ENCODE results near the gene KDM5A. TPM values are rescaled to one million over a fixed set of nuclear protein-coding genes. Genes with fewer than 3 reads are reported as not detected.
"Not testable (repeated sequence)": the region's sequence is repeated elsewhere in the genome, so short reads cannot be mapped to it uniquely, and the experiment has no call there.

KDM5A gene
- total and polyA plus RNA-seq, 5 donors = 6.4 to 36.8 (median 34.1) TPM

DNA sequence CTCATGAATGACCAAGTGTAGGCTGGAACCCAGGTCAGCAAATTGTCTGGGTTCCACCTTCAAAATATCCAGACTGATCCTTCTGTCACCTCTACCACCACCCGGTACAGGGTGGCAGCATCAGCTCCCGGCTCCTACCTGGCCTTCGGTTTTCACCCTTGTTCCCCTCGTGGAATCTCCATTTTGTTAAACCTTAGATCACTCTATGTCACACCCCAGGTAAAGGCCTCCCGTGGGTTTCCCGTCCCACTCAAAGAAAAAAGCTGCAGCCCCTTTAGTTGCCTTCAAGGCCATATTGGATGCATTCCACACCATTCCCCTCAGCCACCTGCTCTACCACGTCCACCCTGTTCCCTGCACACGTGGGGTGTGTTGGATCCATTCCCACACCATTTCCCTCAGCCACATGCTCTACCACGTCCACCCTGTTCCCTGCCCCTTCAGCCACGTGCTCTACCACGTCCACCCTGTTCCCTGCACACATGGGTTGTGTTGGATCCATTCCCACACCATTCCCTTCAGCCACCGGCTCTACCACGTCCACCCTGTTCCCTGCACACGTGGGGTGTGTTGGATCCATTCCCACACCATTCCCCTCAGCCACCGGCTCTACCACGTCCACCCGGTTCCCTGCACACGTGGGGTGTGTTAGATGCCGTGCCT is 150.3 kb downstream of the KDM5A start:
- intact Hi-C loops (cut with DNase I) = no loop called here
- H3K4me1 ChIP-seq (ENCODE audit: control insufficient read depth, insufficient read depth, low read length) = no peaks in the 10 kb centered on the region
- no peak overlapping the region for H3K4me3 ChIP-seq (ENCODE audit: low read length)
- no peak for DNase-seq
- no peak for ATAC-seq
- no peak overlapping the region for H3K27ac ChIP-seq (ENCODE audit: low read length)
- no peaks in the 10 kb centered on the region for H3K9me3 ChIP-seq (ENCODE audit: control insufficient read depth, low read length)
- WGBS = 69% methylated on average over 19 of the region's 19 CpGs
- no peaks in the 10 kb centered on the region for H3K27me3 ChIP-seq (ENCODE audit: control insufficient read depth, insufficient read depth)

DNA sequence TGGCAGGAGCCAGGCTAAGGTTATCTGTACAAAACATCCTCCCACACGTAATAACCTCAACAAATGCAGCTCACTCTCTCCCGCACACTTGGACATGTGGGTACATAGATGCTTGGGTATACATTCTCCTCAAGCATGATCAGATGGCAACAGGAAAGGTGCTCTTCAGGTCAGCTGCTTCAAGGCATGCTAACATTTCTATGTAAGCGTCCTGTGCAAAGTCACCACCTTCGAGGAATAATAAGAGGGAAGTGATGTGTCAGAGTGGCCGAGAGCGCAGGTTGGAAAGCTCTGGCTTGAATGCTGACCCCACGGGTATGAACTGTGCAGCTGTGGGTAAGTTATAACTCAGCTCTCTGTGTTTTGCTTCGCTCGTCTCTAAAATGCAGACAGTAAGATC is 151.0 kb downstream of the KDM5A start:
- ATAC-seq = no peak
- intact Hi-C loops (cut with DNase I) = no loop called here
- H3K4me3 ChIP-seq (ENCODE audit: low read length) = no peak overlapping the region
- no peaks in the 10 kb centered on the region for H3K27me3 ChIP-seq (ENCODE audit: control insufficient read depth, insufficient read depth)
- H3K27ac ChIP-seq (ENCODE audit: low read length) = no peak overlapping the region
- no peaks in the 10 kb centered on the region for H3K4me1 ChIP-seq (ENCODE audit: control insufficient read depth, insufficient read depth, low read length)
- no peak for DNase-seq
- 87% methylated on average over 9 of the region's 9 CpGs for WGBS
- H3K9me3 ChIP-seq (ENCODE audit: control insufficient read depth, low read length) = no peaks in the 10 kb centered on the region

DNA sequence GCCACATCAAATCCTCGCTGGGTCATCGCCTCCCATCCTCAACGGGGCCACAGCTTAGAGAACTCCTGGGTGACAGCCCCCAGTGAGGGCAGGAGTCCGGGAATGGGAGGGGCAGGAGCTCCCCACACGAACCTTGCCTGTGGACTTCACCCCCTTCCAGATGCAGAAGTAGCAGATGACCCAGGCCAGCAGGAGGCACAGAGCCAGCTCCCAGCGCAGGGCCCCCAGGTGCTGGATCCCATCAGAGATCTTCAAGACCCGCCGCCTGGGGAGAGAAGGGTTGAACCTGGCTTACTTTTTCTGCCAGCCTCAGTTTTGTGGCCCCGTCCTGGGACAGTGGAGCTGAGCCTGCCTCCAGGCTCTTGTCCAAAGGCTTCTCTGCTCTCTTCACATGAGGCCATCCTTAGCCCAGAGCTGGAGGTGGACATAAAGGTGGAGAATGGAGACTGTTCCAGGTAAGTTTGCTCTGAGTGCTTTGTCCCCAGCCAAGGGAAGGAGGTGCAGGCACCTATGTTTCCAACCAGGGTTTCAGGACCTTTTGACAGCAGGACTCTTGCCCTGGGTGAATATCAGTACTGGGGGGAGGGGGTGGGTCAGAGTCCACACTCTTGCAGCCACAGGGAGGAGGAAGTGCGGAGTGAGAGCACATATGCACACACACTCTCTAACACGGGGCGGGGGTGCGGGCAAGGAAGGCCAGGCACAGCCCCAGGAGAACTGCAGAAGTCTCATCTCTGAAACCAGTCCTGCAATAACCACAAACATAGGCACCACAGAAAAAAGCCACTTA is 151.9 kb downstream of the KDM5A start:
- no peaks in the 10 kb centered on the region for H3K4me1 ChIP-seq (ENCODE audit: control insufficient read depth, insufficient read depth, low read length)
- 90% methylated on average over 13 of the region's 13 CpGs for whole genome bisulfite sequencing
- intact Hi-C loops (cut with DNase I) = no loop called here
- no peaks in the 10 kb centered on the region for H3K27me3 ChIP-seq (ENCODE audit: control insufficient read depth, insufficient read depth)
- H3K4me3 ChIP-seq (ENCODE audit: low read length) = no peak overlapping the region
- DNase-seq (no peak), ATAC-seq (peak in 1 of 2 donors; percentile 14)
- H3K9me3 ChIP-seq (ENCODE audit: control insufficient read depth, low read length) = no peaks in the 10 kb centered on the region
- no peak overlapping the region for H3K27ac ChIP-seq (ENCODE audit: low read length)

DNA sequence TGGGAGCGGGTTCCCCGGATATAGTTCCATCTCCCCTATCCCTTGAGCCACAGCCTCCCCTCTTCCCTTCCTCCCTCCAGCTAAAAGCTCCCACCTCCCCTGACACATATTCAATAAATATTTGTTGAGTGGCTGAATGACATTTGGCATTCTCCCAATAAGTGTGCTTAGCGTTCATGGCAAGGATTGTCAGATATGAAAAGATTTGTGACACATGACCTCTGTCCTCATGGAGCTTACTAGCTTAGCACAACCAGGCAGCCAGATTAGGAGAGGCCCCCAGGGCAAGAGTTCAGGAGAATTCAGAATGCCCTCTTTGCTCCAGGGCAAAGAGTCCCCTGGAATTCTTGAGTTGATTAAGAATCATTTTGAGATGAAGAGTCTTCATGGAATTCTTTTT is 152.7 kb downstream of the KDM5A start:
- intact Hi-C loops (cut with DNase I) = no loop called here
- DNase-seq (no peak), ATAC-seq (no peak)
- Histone ChIP-seq H3K4me1 (ENCODE audit: control insufficient read depth, insufficient read depth, low read length) (no peaks in the 10 kb centered on the region), H3K9me3 (ENCODE audit: control insufficient read depth, low read length) (no peaks in the 10 kb centered on the region), H3K27ac (ENCODE audit: low read length) (no peak overlapping the region), H3K4me3 (ENCODE audit: low read length) (no peak overlapping the region), H3K27me3 (ENCODE audit: control insufficient read depth, insufficient read depth) (no peaks in the 10 kb centered on the region)
- 86% methylated on average over 3 of the region's 3 CpGs for WGBS

DNA sequence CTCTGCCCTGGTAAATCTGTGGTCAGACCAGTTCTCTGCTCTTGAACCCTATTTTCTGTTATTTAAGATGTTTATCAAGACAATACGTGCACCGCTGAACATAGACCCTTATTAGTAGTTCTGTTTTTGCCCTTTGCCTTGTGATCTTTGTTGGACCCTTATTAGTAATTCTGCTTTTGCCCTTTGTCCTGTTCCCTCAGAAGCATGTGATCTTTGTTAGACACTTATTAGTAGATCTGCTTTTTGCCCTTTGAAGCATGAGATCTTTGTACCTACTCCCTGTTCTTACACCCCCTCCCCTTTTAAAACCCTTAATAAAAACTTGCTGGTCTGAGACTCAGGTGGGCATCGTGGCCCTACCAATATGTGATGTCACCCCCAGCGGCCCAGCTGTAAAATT is 153.2 kb downstream of the KDM5A start:
- H3K27ac ChIP-seq (ENCODE audit: low read length); ATAC-seq; intact Hi-C loops (cut with DNase I); H3K4me1 ChIP-seq (ENCODE audit: control insufficient read depth, insufficient read depth, low read length); H3K27me3 ChIP-seq (ENCODE audit: control insufficient read depth, insufficient read depth); H3K9me3 ChIP-seq (ENCODE audit: control insufficient read depth, low read length); H3K4me3 ChIP-seq (ENCODE audit: low read length); DNase-seq: not testable (repeated sequence)
- WGBS = 90% methylated on average over 4 of the region's 4 CpGs

DNA sequence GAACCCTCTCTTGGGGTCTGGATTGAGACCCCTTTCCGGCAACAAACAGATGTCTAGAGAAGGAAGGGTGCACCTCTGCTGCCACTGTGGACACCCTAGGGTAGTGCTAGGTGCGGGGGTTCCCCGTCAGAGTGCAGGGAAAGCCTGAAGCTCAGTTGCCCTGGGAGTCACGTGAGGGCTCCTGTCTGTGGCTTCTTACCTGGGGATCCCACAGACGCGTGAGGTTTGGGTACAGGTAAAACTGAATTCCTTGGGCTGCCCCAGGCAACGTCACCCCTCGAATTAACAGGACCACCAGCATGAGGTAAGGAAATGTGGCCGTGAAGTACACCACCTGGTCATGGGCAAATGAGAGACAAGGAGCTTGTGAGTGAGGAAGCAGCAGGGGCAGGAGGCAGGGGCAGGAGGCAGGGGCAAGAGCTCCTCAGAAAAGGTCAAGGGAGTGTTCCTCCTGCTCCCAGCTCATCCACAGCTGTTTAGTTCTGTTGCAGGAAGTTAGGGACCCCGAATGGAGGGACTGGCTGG is 154.2 kb downstream of the KDM5A start:
- DNase-seq = no peak
- intact Hi-C loops (cut with DNase I) = no loop called here
- Histone ChIP-seq H3K4me3 (ENCODE audit: low read length) (no peak overlapping the region), H3K4me1 (ENCODE audit: control insufficient read depth, insufficient read depth, low read length) (no peaks in the 10 kb centered on the region), H3K27me3 (ENCODE audit: control insufficient read depth, insufficient read depth) (no peaks in the 10 kb centered on the region), H3K9me3 (ENCODE audit: control insufficient read depth, low read length) (no peaks in the 10 kb centered on the region), H3K27ac (ENCODE audit: low read length) (no peak overlapping the region)
- no peak for ATAC-seq
- 94% methylated on average over 10 of the region's 10 CpGs for WGBS

DNA sequence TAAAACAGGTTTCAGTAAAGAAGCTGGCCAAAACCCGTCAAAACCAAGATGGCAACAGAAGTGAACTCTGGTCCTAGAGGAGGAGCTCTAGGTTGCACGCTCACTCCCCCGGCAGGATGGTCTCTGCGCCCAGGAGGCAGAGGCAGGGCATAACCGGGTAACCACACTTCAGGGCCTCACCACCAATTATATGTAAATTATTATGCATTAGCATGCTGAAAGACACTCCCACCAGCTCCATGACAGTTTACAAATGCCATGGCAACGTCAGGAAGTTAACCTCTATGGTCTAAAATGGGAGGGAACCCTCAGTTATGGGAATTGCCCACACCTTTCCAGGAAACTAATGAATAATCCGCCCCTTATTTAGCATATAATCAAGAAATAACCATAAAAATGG is 155.1 kb downstream of the KDM5A start:
- H3K27me3 ChIP-seq (ENCODE audit: control insufficient read depth, insufficient read depth) = no peaks in the 10 kb centered on the region
- no peak overlapping the region for H3K27ac ChIP-seq (ENCODE audit: low read length)
- H3K4me3 ChIP-seq (ENCODE audit: low read length) = no peak overlapping the region
- ATAC-seq (no peak), DNase-seq (no peak)
- WGBS = 77% methylated on average over 7 of the region's 7 CpGs
- H3K9me3 ChIP-seq (ENCODE audit: control insufficient read depth, low read length) = no peaks in the 10 kb centered on the region
- intact Hi-C loops (cut with DNase I) = no loop called here
- H3K4me1 ChIP-seq (ENCODE audit: control insufficient read depth, insufficient read depth, low read length) = no peaks in the 10 kb centered on the region

DNA sequence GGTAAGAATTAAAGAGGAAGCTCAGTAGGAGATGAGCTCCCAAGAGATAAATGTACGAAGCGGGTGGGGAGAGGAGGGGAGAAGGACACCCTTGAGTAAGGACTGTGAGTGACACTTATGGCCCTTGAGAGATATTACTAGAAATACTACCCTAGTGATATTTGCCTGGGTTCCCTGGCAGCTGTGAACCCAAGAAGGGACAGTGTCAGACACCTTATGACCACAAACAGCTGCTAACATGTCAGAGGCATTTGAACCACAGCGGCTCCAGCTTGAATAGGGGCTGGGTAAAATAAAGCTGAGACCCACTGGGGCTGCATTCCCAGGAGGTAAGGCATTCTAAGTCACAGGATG is 155.5 kb downstream of the KDM5A start:
- DNase-seq (no peak), ATAC-seq (no peak)
- no peak overlapping the region for H3K27ac ChIP-seq (ENCODE audit: low read length)
- 68% methylated on average over 3 of the region's 3 CpGs for WGBS
- H3K27me3 ChIP-seq (ENCODE audit: control insufficient read depth, insufficient read depth) = no peaks in the 10 kb centered on the region
- no peaks in the 10 kb centered on the region for H3K4me1 ChIP-seq (ENCODE audit: control insufficient read depth, insufficient read depth, low read length)
- H3K9me3 ChIP-seq (ENCODE audit: control insufficient read depth, low read length) = no peaks in the 10 kb centered on the region
- intact Hi-C loops (cut with DNase I) = no loop called here
- no peak overlapping the region for H3K4me3 ChIP-seq (ENCODE audit: low read length)

DNA sequence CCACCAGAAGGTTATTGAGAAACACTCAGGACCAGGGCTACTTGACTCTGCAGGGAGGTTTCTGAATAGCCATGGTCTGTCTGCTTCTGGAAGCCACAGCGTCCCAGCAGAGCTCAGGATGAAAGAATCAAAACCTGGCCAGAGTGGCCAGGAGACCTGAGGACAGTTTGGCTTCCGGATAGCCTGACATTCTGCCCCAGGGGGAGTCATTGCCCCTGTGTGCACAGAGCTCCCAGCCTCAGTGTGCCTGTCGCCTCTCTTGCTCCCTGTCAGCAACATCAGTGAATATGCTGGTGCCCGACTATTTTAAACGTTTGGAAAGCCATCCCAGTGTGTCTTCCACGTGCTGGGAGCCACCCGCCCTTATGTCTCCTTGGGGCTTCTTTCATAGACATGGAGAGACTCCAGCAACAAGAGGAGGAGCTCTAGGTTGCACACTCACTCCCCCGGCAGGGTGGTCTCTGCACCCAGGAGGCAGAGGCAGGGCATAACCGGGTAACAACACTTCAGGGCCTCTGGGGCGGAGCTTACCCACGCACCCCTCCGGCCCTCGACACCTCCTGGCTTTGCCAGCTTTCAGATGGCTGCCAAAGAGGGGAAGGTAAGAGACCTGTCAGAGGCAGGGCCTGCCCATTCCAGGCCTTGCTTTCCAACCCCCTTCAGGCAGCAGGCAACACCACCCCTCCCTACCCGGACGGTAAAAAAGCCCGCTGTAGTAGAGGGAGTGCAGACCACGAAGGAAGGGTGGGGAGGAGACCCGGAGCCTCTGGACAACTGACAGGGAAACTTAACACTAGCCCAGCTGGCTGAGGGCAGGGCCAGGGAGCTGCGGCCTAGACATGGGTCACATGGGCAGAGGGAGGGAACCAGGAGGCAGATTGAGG is 156.1 kb downstream of the KDM5A start:
- 42% methylated on average over 19 of the region's 19 CpGs for whole genome bisulfite sequencing

DNA sequence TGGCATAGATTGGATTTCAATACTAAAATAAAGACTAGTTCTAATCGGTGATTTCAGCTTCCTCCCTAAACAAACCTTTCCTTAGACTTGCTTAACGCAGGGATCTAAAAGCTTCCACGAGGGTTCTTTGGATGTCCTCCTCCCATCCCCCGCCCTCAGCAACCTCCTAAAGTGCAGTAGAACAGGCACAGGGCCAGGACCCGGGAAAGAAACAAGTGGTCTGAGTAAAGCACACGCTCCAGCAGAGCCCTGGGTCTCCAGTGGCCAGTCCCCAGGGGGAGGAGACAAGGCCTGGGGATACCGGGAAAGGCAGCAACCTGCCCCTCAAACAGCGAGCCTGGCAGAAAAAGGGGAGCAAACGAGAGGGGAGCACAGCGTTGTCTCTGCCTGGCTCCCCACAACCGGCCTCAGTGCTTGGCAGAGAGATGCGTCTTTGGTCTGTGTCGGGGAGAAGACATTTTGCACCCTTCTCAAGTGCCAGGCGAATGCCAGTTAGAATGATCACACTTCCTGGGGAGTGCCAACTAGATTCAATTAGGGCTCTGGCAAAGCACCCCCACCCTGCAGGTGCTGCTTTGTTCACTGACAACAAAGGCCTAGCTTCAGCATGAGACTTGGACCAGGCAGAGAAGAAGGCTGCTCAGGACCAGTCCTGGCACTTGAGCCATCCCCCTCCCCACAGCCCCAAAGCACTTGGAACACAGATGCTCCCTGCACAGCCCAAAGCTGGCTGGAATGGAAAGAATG is 158.0 kb downstream of the KDM5A start:
- H3K9me3 ChIP-seq (ENCODE audit: control insufficient read depth, low read length) = no peaks in the 10 kb centered on the region
- H3K4me1 ChIP-seq (ENCODE audit: control insufficient read depth, insufficient read depth, low read length) = no peaks in the 10 kb centered on the region
- ATAC-seq (no peak), DNase-seq (no peak)
- WGBS = 56% methylated on average over 14 of the region's 14 CpGs
- no peak overlapping the region for H3K27ac ChIP-seq (ENCODE audit: low read length)
- intact Hi-C loops (cut with DNase I) = no loop called here
- H3K27me3 ChIP-seq (ENCODE audit: control insufficient read depth, insufficient read depth) = no peaks in the 10 kb centered on the region
- no peak overlapping the region for H3K4me3 ChIP-seq (ENCODE audit: low read length)

More for the DNA sequence above, 156.1 kb downstream of the KDM5A start:
- ATAC-seq (peak; percentile 10 to 35), DNase-seq (no peak)
- Histone ChIP-seq H3K4me3 (ENCODE audit: low read length) (no peak overlapping the region), H3K4me1 (ENCODE audit: control insufficient read depth, insufficient read depth, low read length) (no peaks in the 10 kb centered on the region), H3K27ac (ENCODE audit: low read length) (no peak overlapping the region), H3K9me3 (ENCODE audit: control insufficient read depth, low read length) (no peaks in the 10 kb centered on the region), H3K27me3 (ENCODE audit: control insufficient read depth, insufficient read depth) (no peaks in the 10 kb centered on the region)
- intact Hi-C loops (cut with DNase I) = no loop called here

Data from right cardiac atrium (tissue), 5 donors.